Left ventricle myocardium inferior (tissue), 1 donor: ENCODE results near the gene CCR5AS.

ENCODE experiments used
- DNase-seq: peaks from one replicate; pipeline ENCODE4 v3.0.0-alpha.2; 2020
- H3K27ac ChIP-seq: fragments of 200-600 bp; replicated peaks from 2 replicates; pipeline ENCODE4 v1.8.0; 2021
- H3K27me3 ChIP-seq: fragments of 200-600 bp; 2 replicates; pipeline ENCODE4 v1.8.0; 2021; ENCODE audit warnings: low read depth
- H3K36me3 ChIP-seq: fragments of 200-600 bp; 2 replicates; pipeline ENCODE4 v1.8.0; 2021
- H3K4me1 ChIP-seq: fragments of 200-600 bp; 2 replicates; pipeline ENCODE4 v1.8.0; 2021
- H3K4me3 ChIP-seq: fragments of 200-600 bp; 2 replicates; pipeline ENCODE4 v1.8.0; 2021; ENCODE audit warnings: mild to moderate bottlenecking, moderate library complexity
- H3K9me3 ChIP-seq: fragments of 200-600 bp; replicated peaks from 2 replicates; pipeline ENCODE4 v1.8.0; 2021
- CTCF ChIP-seq: fragments of 200-600 bp; IDR thresholded peaks from 2 replicates; pipeline ENCODE4 v1.8.0; 2021; ENCODE audit warnings: antibody characterized with exemption, mild to moderate bottlenecking, borderline replicate concordance
- intact Hi-C: fragments of 100-400 bp; cut with micrococcal nuclease; formaldehyde crosslinking; loops from one replicate; pipeline ENCODE4 v1.11.0; 2022
- donor health status: DM: no; HTN: yes; CAD: no; lungs with severe emphysema.

CCR5AS gene

GRCh38 chr3:46453526-46454208, 46.8 kb upstream of the CCR5AS start:
- no peak for TF ChIP-seq CTCF
- Histone ChIP-seq H3K36me3 (peaks cover 16% of the 10 kb centered on the region), H3K9me3 (no peaks in the 10 kb centered on the region), H3K27ac (no peak overlapping the region), H3K4me3 (no peak overlapping the region), H3K27me3 (no peaks in the 10 kb centered on the region), H3K4me1 (peaks cover 5% of the 10 kb centered on the region)
- DNase-seq, result no peak
- intact Hi-C loops, result no loop called here

- peaks cover 10% of the 10 kb centered on the region for H3K36me3 ChIP-seq
- H3K27ac ChIP-seq, result no peak overlapping the region
- peak; percentile 65 for TF ChIP-seq CTCF
- no peak for DNase-seq
- H3K27me3 ChIP-seq, result no peaks in the 10 kb centered on the region
- no peak overlapping the region for H3K4me3 ChIP-seq
- no peaks in the 10 kb centered on the region for H3K9me3 ChIP-seq
- intact Hi-C loops, result no loop called here
- peaks cover 13% of the 10 kb centered on the region for H3K4me1 ChIP-seq
Measured at GRCh38 chr3:46449755-46450552, 43.1 kb upstream of the CCR5AS start.

GRCh38 chr3:46448721-46449120, 41.9 kb upstream of the CCR5AS start:
- Histone ChIP-seq H3K4me3 (no peak overlapping the region), H3K9me3 (no peaks in the 10 kb centered on the region), H3K4me1 (peaks cover 13% of the 10 kb centered on the region), H3K27me3 (no peaks in the 10 kb centered on the region), H3K27ac (no peak overlapping the region), H3K36me3 (peaks cover 12% of the 10 kb centered on the region)
- TF ChIP-seq CTCF, result no peak
- DNase-seq, result no peak
- intact Hi-C loops, result no loop called here

- Histone ChIP-seq H3K27me3 (no peaks in the 10 kb centered on the region), H3K9me3 (no peaks in the 10 kb centered on the region), H3K4me1 (peaks cover 13% of the 10 kb centered on the region), H3K4me3 (no peak overlapping the region), H3K36me3 (peaks cover 17% of the 10 kb centered on the region), H3K27ac (no peak overlapping the region)
- TF ChIP-seq CTCF, result no peak
- intact Hi-C loops, result no loop called here
- no peak for DNase-seq
Measured at GRCh38 chr3:46447228-46447985, 40.5 kb upstream of the CCR5AS start.

- no peaks in the 10 kb centered on the region for H3K27me3 ChIP-seq
- TF ChIP-seq CTCF, result peak; percentile 67
- H3K27ac ChIP-seq, result no peak overlapping the region
- intact Hi-C loops, result no loop called here
- H3K9me3 ChIP-seq, result no peaks in the 10 kb centered on the region
- H3K36me3 ChIP-seq, result peaks cover 12% of the 10 kb centered on the region
- no peak for DNase-seq
- H3K4me1 ChIP-seq, result peaks cover 7% of the 10 kb centered on the region
- H3K4me3 ChIP-seq, result no peak overlapping the region
Measured at GRCh38 chr3:46442576-46443530, 36.0 kb upstream of the CCR5AS start.
